Measurements from ENCODE around the gene TM9SF2.
"Not testable (repeated sequence)": the region's sequence is repeated elsewhere in the genome, so short reads cannot be mapped to it uniquely, and the experiment has no call there.

The TM9SF2 gene, protein sequence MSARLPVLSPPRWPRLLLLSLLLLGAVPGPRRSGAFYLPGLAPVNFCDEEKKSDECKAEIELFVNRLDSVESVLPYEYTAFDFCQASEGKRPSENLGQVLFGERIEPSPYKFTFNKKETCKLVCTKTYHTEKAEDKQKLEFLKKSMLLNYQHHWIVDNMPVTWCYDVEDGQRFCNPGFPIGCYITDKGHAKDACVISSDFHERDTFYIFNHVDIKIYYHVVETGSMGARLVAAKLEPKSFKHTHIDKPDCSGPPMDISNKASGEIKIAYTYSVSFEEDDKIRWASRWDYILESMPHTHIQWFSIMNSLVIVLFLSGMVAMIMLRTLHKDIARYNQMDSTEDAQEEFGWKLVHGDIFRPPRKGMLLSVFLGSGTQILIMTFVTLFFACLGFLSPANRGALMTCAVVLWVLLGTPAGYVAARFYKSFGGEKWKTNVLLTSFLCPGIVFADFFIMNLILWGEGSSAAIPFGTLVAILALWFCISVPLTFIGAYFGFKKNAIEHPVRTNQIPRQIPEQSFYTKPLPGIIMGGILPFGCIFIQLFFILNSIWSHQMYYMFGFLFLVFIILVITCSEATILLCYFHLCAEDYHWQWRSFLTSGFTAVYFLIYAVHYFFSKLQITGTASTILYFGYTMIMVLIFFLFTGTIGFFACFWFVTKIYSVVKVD

GRCh38 chr13:99501184-99501847 lies at the start of gene TM9SF2:
TSS of gene TM9SF2 (plus strand) at chr13:99501472. CDS start at chr13:99501607, 135 bp downstream.
- peak; percentile 95 to 98 for DNase-seq

DNA sequence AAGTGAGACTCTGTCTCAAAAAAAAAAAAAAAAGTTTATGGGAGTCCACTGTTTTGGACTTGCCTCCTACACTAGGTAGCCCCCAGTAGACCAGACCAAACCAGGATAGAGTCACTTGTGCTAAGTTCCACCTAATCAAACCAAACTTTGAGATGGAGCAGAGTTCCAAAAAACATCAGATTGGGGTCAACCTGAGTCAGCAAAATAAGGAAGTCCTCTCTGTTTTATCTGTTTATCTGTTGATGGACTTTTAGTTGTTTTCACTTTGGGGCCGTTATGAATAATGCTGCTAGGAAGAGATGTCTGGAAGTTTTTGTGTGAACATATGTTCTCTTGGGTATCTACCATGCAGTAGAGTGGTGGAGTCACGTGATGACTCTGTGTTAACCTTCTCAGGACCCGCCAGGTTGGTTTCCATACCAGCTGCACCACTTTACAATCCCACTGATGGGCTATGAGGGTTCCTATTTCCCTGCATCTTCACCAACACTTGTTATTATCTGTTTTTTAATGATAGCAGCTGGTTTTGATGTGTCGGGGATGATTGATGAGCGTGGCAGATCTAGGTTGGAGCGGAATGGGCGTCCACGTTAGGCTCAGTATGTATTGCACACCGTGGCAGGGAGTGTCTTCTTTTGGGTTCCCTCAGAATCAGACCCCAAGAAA lies 46.6 kb upstream of the TM9SF2 start:
- no peak for DNase-seq

- no peak for DNase-seq
Measured at GRCh38 chr13:99459099-99459850, 42.0 kb upstream of the TM9SF2 start.

- not testable (repeated sequence) for DNase-seq
Measured at GRCh38 chr13:99460802-99461201, 40.5 kb upstream of the TM9SF2 start.

GRCh38 chr13:99463646-99464397 lies 37.5 kb upstream of the TM9SF2 start:
- no peak for DNase-seq

GRCh38 chr13:99464441-99464949 lies 36.8 kb upstream of the TM9SF2 start:
- DNase-seq = no peak

DNA sequence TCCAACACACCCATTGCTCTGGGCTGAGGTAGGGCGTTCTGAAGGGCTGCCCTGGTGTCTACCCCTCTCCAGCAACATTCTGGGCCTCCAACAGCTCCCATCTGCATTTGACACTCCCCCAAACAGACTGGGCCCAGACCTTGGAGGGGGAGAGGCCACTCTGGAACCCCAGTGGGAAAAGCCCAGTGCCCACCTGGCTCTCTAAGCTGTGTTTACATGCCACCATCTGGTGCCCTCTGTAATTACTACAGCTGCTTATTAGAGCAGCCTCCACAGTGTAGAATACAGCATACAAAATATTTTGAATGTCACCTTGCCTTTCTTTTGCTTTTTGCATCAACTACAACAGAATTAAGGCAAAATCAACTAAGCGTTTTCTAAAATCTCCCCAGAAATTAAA lies 35.8 kb upstream of the TM9SF2 start:
- no peak for DNase-seq

GRCh38 chr13:99467764-99468163 lies 33.5 kb upstream of the TM9SF2 start:
- DNase-seq = no peak

DNA sequence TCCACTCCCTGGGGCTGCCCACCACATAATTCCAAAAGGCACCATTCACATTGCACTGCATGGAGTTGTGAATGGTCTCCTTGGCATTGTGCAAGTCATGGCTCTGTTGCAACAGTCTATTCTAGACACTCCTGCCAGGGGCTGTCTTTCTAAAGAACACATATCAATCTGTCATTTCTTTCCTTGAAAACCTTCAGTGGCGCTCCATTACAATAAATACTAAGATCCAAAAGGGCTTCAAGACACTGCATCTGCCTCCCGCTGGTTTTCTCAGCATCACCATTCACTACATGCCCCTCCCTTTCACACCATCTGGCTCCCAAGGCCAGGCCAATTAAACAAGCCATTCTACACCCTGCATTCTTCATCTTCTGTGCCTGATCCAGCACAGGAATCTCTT lies 32.2 kb upstream of the TM9SF2 start:
- DNase-seq = no peak

- no peak for DNase-seq
Measured at GRCh38 chr13:99470027-99470426, 31.2 kb upstream of the TM9SF2 start.

DNA sequence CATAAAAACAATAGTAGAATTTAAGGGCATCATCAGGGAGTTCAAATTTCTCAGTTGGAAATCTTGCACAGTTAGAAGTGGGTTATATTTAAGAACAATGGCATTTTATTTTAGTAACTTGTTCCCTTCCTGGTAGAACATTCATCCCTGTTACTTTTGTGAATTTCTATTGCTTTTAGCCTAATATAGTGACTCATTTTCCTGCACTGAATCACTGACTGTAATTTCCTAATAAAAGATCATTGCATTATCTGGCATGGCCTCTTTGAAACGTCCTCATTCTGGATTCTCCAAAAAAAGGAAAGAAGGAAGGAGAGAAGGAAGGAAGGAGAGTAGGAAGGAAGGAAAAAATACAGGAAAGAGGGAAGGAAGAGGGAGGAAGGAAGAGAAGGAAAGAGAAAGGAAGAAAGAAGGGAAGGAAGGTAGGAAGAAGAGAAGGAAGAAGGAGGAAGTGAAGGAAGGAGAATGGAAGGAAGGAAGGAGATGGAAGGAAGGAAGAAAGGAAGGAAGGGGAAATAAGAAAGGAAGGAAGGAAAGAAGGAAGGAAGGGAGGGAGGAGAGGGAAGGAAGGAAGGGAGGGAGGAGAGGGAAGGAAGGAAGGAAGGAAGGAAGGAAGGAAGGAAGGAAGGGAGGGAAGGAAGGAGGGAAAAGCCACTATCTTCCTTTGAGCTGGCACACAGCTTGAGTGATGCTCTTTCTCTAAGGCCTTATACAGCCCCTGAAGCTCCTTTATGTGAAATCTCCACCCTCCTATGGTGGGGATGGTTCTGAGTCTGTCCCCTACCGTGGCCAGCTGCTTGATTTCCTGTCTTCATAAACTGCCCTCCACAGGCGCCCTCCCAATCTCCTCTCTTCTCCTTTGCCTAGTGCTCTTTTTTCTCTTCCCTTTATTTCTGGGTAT lies 29.8 kb upstream of the TM9SF2 start:
- DNase-seq = no peak

GRCh38 chr13:99472122-99472440 lies 29.2 kb upstream of the TM9SF2 start:
- no peak for DNase-seq

GRCh38 chr13:99473515-99473914 lies 27.8 kb upstream of the TM9SF2 start:
- no peak for DNase-seq

- no peak for DNase-seq
Measured at GRCh38 chr13:99476648-99477047, 24.6 kb upstream of the TM9SF2 start.

DNA sequence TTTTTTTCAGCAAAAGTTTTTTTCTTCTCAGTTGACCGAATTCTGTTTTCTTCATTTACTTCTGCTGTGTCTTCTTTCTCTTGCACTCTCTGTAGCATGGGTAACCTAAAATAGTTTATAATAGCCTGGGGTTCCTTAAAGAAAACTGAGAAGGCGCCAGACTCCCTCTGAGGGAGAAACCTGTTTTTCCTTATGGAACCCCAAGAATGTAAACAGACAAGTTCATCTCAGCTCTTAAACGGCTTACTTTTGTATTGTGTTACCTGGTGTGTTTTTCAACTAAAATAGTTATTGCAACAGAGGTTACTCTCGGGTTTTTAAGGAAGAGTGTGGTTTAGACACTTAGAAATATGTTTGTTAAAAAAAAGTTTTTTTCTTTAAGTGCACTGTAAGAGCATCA lies 23.8 kb upstream of the TM9SF2 start:
- DNase-seq = no peak

DNA sequence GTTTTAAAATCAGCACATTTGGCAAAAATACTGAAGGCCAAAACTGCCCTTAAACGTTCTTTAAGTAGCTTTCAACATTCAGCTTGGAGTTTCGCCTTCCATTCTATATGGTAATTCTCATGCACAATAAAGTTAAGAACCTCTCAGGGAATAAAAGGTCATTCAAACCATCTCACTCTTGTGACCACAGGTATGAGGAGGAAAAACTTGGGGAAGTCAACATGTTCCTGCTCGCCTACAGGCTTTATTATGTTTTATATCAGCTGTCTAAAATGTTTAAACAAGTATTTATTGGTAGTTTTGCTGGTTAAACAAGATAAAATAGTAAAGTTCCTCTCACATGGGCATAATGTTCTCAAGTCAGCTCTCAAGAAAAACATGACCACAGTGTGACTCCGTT lies 19.9 kb upstream of the TM9SF2 start:
- no peak for DNase-seq

GRCh38 chr13:99484473-99484872 lies 16.8 kb upstream of the TM9SF2 start:
- DNase-seq = no peak

- DNase-seq = no peak
Measured at GRCh38 chr13:99486996-99487395, 14.3 kb upstream of the TM9SF2 start.

GRCh38 chr13:99489028-99489427 lies 12.2 kb upstream of the TM9SF2 start:
- DNase-seq = no peak

- not testable (repeated sequence) for DNase-seq
Measured at GRCh38 chr13:99491750-99492149, 9.5 kb upstream of the TM9SF2 start.

All from SW 1271 (cell line).